IMR-90 (cell line): ENCODE data around the gene PLEKHB1. TPM values are rescaled to one million over a fixed set of nuclear protein-coding genes. Genes with fewer than 3 reads are reported as not detected.

Source experiments
- ATAC-seq: fragments of 200-7000 bp; cut with Tn5 transposase; 2 replicates; pipeline ENCODE4 v1.9.1; 2020; ENCODE audit warnings: low read depth, mild to moderate bottlenecking, moderate library complexity
- BruUV-seq: library from RNA; stranded (reverse); fragments of 400-500 nt; replicated peaks from 2 replicates; lab custom pipeline; 2021; lab: Mats Ljungman, UMichigan
- CTCF ChIA-PET: fragments of 300-600 bp; formaldehyde crosslinking; extraction: SDS; loops from one replicate; lab custom pipeline; 2021; ENCODE audit warnings: antibody characterized with exemption; lab: Yijun Ruan, JAX
- POLR2A ChIA-PET: fragments of 300-600 bp; sonication (Branson Sonifier 250); formaldehyde crosslinking; loops from one replicate; lab custom pipeline; 2022; ENCODE audit warnings: antibody characterized with exemption; ENCODE audit not compliant: unreplicated experiment; lab: Charles Lee
- DNase-seq: peaks from one replicate; pipeline ENCODE4 v3.0.0; 2013
- H2AFZ ChIP-seq: replicated peaks from 2 replicates; pipeline ENCODE3; 2013; ENCODE audit warnings: low read length, mild to moderate bottlenecking; ENCODE audit not compliant: poor library complexity
- H2AK5ac ChIP-seq: 2 replicates; pipeline ENCODE4 v1.6.1; 2013; ENCODE audit warnings: low read depth, low read length, inconsistent platforms
- H2AK9ac ChIP-seq: replicated peaks from 2 replicates; pipeline ENCODE3; 2013; ENCODE audit warnings: mild to moderate bottlenecking, low read depth, low read length, moderate library complexity; ENCODE audit not compliant: poor library complexity
- H2BK120ac ChIP-seq: 2 replicates; pipeline ENCODE4 v1.6.1; 2013; ENCODE audit warnings: low read depth, low read length, inconsistent platforms
- H2BK15ac ChIP-seq: 3 replicates; pipeline ENCODE4 v1.6.1; 2013; ENCODE audit warnings: low read depth, low read length, inconsistent platforms
- H2BK20ac ChIP-seq: 2 replicates; pipeline ENCODE4 v1.6.1; 2013; ENCODE audit warnings: low read depth, mild to moderate bottlenecking, inconsistent platforms, low read length, moderate library complexity
- H2BK5ac ChIP-seq: 2 replicates; pipeline ENCODE4 v1.6.1; 2013; ENCODE audit warnings: mild to moderate bottlenecking, low read depth, low read length, inconsistent platforms; ENCODE audit not compliant: poor library complexity, severe bottlenecking
- H3K14ac ChIP-seq: replicated peaks from 2 replicates; pipeline ENCODE4 v1.6.1; 2013; ENCODE audit warnings: low read depth, low read length, inconsistent platforms
- H3K18ac ChIP-seq: 2 replicates; pipeline ENCODE4 v1.6.1; 2013; ENCODE audit warnings: low read depth, low read length, control low read depth
- H3K23ac ChIP-seq: 2 replicates; pipeline ENCODE4 v1.6.1; 2013; ENCODE audit warnings: low read depth, low read length, inconsistent platforms
- H3K27ac ChIP-seq: 2 replicates; pipeline ENCODE4 v1.5.1; 2013; ENCODE audit warnings: mild to moderate bottlenecking, control low read depth, low read length; ENCODE audit not compliant: insufficient read depth
- H3K27me3 ChIP-seq: 2 replicates; pipeline ENCODE4 v1.6.1; 2013; ENCODE audit warnings: low read length; ENCODE audit not compliant: control insufficient read depth, insufficient read depth
- H3K36me3 ChIP-seq: 2 replicates; pipeline ENCODE4 v1.6.1; 2013; ENCODE audit warnings: low read length, mixed read lengths; ENCODE audit not compliant: control insufficient read depth, insufficient read depth
- H3K4ac ChIP-seq: 2 replicates; pipeline ENCODE4 v1.6.1; 2013; ENCODE audit warnings: low read depth, low read length, inconsistent platforms
- H3K4me1 ChIP-seq: 2 replicates; pipeline ENCODE4 v1.6.1; 2013; ENCODE audit warnings: low read length, mixed read lengths; ENCODE audit not compliant: control insufficient read depth, insufficient read depth
- H3K4me2 ChIP-seq: 2 replicates; pipeline ENCODE4 v1.6.1; 2013; ENCODE audit warnings: low read depth, mild to moderate bottlenecking, control low read depth, low read length, moderate library complexity
- H3K4me3 ChIP-seq: 2 replicates; pipeline ENCODE4 v1.5.1; 2013; ENCODE audit warnings: low read depth, mild to moderate bottlenecking, control low read depth, low read length, moderate library complexity; ENCODE audit not compliant: insufficient read depth
- H3K56ac ChIP-seq: 2 replicates; pipeline ENCODE4 v1.6.1; 2013; ENCODE audit warnings: low read length, inconsistent platforms; ENCODE audit not compliant: insufficient read depth; ENCODE audit errors: extremely low read depth
- H3K79me1 ChIP-seq, 2 experiments: 2 replicates each; pipeline ENCODE4 v1.6.1; 2013; ENCODE audit warnings: low read length in 2 of 2, inconsistent platforms in 1 of 2, low read depth in 1 of 2
- H3K9ac ChIP-seq: 2 replicates; pipeline ENCODE4 v1.6.1; 2013; ENCODE audit warnings: low read depth, low read length, control low read depth
- H3K9me1 ChIP-seq: 2 replicates; pipeline ENCODE4 v1.6.1; 2013; ENCODE audit warnings: low read length, inconsistent platforms; ENCODE audit not compliant: insufficient read depth
- H3K9me3 ChIP-seq: 2 replicates; pipeline ENCODE4 v1.6.1; 2013; ENCODE audit warnings: low read length; ENCODE audit not compliant: control insufficient read depth, insufficient read depth
- H4K20me1 ChIP-seq: 2 replicates; pipeline ENCODE4 v1.6.1; 2013; ENCODE audit warnings: low read length, inconsistent platforms; ENCODE audit not compliant: insufficient read depth
- H4K5ac ChIP-seq: 2 replicates; pipeline ENCODE4 v1.6.1; 2013; ENCODE audit warnings: mild to moderate bottlenecking, low read depth, low read length, control low read depth
- H4K8ac ChIP-seq, 2 experiments: 2 replicates each; pipeline ENCODE4 v1.6.1; 2013; ENCODE audit warnings: low read depth in 2 of 2, low read length in 2 of 2, control low read depth in 1 of 2, inconsistent platforms in 1 of 2
- H4K91ac ChIP-seq: 2 replicates; pipeline ENCODE4 v1.6.1; 2013; ENCODE audit warnings: low read depth, low read length, inconsistent platforms; ENCODE audit not compliant: insufficient read depth
- BHLHE40 ChIP-seq: fragments of 150-350 bp; IDR thresholded peaks from 2 replicates; pipeline ENCODE4 v1.6.1; 2016; ENCODE audit warnings: mild to moderate bottlenecking, low read depth, low read length
- CEBPB ChIP-seq: IDR thresholded peaks from 2 replicates; pipeline ENCODE4 v1.6.1; 2012; ENCODE audit warnings: low read depth, low read length, improper control_type of control experiment
- CHD1 ChIP-seq: IDR thresholded peaks from 2 replicates; pipeline ENCODE4 v1.6.1; 2012; ENCODE audit warnings: low read depth, low read length, improper control_type of control experiment
- FOS ChIP-seq: fragments of 150-350 bp; IDR thresholded peaks from 2 replicates; pipeline ENCODE4 v1.6.1; 2016; ENCODE audit warnings: low read depth, low read length
- MAFK ChIP-seq: IDR thresholded peaks from 2 replicates; pipeline ENCODE4 v1.6.1; 2012; ENCODE audit warnings: low read depth, low read length, improper control_type of control experiment
- MAZ ChIP-seq: IDR thresholded peaks from 2 replicates; pipeline ENCODE4 v1.6.1; 2012; ENCODE audit warnings: low read depth, mild to moderate bottlenecking, low read length, improper control_type of control experiment, moderate library complexity, borderline replicate concordance
- MXI1 ChIP-seq: IDR thresholded peaks from 2 replicates; pipeline ENCODE4 v1.6.1; 2012; ENCODE audit warnings: low read depth, mild to moderate bottlenecking, low read length, moderate library complexity, borderline replicate concordance
- NFE2L2 ChIP-seq: fragments of 150-350 bp; IDR thresholded peaks from 2 replicates; pipeline ENCODE4 v1.6.1; 2016; ENCODE audit warnings: low read depth, mild to moderate bottlenecking, low read length
- POLR2A ChIP-seq: IDR thresholded peaks from 2 replicates; pipeline ENCODE4 v1.6.1; 2012; ENCODE audit warnings: mild to moderate bottlenecking, low read depth, low read length
- RAD21 ChIP-seq: IDR thresholded peaks from 2 replicates; pipeline ENCODE4 v1.6.1; 2012; ENCODE audit warnings: low read length, improper control_type of control experiment
- RCOR1 ChIP-seq: IDR thresholded peaks from 2 replicates; pipeline ENCODE4 v1.6.1; 2012; ENCODE audit warnings: mild to moderate bottlenecking, low read length, improper control_type of control experiment; ENCODE audit not compliant: insufficient replicate concordance
- RFX5 ChIP-seq: IDR thresholded peaks from 2 replicates; pipeline ENCODE4 v1.8.0; 2012; ENCODE audit warnings: low read depth, mild to moderate bottlenecking, low read length, moderate library complexity
- SMC3 ChIP-seq: fragments of 150-350 bp; IDR thresholded peaks from 2 replicates; pipeline ENCODE4 v1.6.1; 2016; ENCODE audit warnings: low read depth, mild to moderate bottlenecking, antibody characterized with exemption, low read length, moderate library complexity
- WGBS, 2 experiments: methylation state at CpG; one replicate each; pipeline versions ENCODE4 v1.1.5 to v1.1.7; 2013; ENCODE audit warnings: missing lambda C conversion rate in 2 of 2; ENCODE audit not compliant: insufficient read length in 1 of 2; ENCODE audit errors: extremely low coverage in 2 of 2; 5-methylcytosine and 5-hydroxymethylcytosine counted together
- dilution Hi-C: fragments of 300-500 bp; cut with HindIII; formaldehyde crosslinking; loops from one replicate; pipeline ENCODE4 v1.14.3; 2018; ENCODE audit warnings: low sequenced_read_pairs; ENCODE audit not compliant: unreplicated experiment
- in situ Hi-C: fragments of 300-500 bp; cut with MboI; formaldehyde crosslinking; loops from 3 replicates; pipeline ENCODE4 v1.14.3; 2019; ENCODE audit warnings: low sequenced_read_pairs, inconsistent platforms, mixed read lengths
- intact Hi-C: fragments of 100-400 bp; cut with micrococcal nuclease; formaldehyde crosslinking; loops from 2 replicates; pipeline ENCODE4 v1.10.0; 2022
- polyA plus RNA-seq, 3 experiments: library from polyadenylated mRNA; depleted of rRNA; stranded (reverse); fragments of >200 nt; gene quantifications; 2 replicates each; pipeline ENCODE4 v1.2.3, GENCODE V29; 2012; ENCODE audit warnings: low replicate concordance in 1 of 3
- total RNA-seq: library from RNA; depleted of rRNA; stranded (reverse); fragments of >200 nt; gene quantifications from 2 replicates; pipeline ENCODE4 v1.2.3, GENCODE V29; 2012
- TF ChIP-seq, protein P1 (sequence below): conservative IDR thresholded peaks from 2 replicates; pipeline ENCODE4 v1.5.1; 2012; ENCODE audit warnings: mild to moderate bottlenecking, low read depth, low read length, improper control_type of control experiment
- TF ChIP-seq, protein P2 (sequence below): fragments of 150-350 bp; IDR thresholded peaks from 2 replicates; pipeline ENCODE4 v1.6.1; 2016; ENCODE audit warnings: low read depth, mild to moderate bottlenecking, low read length, moderate library complexity, borderline replicate concordance

PLEKHB1 gene
- total and polyA plus RNA-seq, 2 of the 4 experiments (the other 2 are of a cell fraction): 0.36 to 0.86 TPM

DNA sequence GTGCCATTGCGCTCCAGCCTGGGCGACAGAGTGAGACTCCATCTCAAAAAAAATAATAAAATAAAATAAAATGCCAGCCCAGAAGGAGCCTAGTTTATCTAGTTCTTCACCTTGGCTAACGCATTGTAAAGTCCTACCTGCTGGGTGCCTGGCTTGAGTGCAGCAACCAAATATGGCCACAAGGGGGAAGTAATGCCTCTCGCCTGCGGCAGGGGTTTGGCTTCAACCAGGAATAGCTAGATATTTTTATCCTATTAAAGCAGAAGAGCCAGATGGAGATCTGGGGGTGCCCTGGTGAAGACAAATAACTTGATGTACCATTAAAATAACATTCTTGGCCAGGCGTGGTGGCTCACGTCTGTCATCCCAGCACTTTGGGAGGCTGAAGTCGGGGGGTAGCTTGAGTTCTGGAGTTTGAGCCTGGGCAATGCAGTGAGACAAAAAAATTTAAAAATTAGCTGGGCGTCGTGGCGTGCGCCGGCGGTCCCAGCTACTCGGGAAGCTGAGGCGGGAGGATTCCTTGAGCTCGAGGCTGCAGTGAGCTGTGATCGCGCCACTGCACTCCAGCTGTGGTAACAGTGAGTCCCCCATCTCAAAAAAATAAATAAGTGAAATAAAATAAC, 20.6 kb upstream of the PLEKHB1 start (continued):
- TF ChIP-seq CHD1: no peak

- no peak overlapping the region for H3K56ac ChIP-seq
- H3K4me1 ChIP-seq: no peaks in the 10 kb centered on the region
- H3K23ac ChIP-seq: no peak overlapping the region
- H4K5ac ChIP-seq: no peak overlapping the region
- no peak overlapping the region for H2BK5ac ChIP-seq
- no peak overlapping the region for H4K8ac ChIP-seq
- H2AFZ ChIP-seq: no peak overlapping the region
- H2BK15ac ChIP-seq: no peak overlapping the region
- DNase-seq: no peak
- H4K20me1 ChIP-seq: no peaks in the 10 kb centered on the region
- H3K9me1 ChIP-seq: no peaks in the 10 kb centered on the region
- intact Hi-C loops (no loop called here), dilution Hi-C loops (no loop called here), in situ Hi-C loops (loop anchor here (5.0 to 10.0 kb wide), 2 partner anchors 32 to 305 kb away; no protein-coding TSS in a partner anchor)
- no peak overlapping the region for H2BK20ac ChIP-seq
- H3K4ac ChIP-seq: no peak overlapping the region
- CTCF ChIA-PET: no interaction called here
- H3K27ac ChIP-seq: no peak overlapping the region
- no peak overlapping the region for H4K91ac ChIP-seq
- no peak overlapping the region for H3K18ac ChIP-seq
- no peak overlapping the region for H3K4me3 ChIP-seq
- H3K79me1 ChIP-seq: no peaks in the 10 kb centered on the region
- no peak overlapping the region for H3K14ac ChIP-seq
- BruUV-seq: no TSS peak
- peaks cover 18% of the 10 kb centered on the region for H3K27me3 ChIP-seq
- H3K36me3 ChIP-seq: no peaks in the 10 kb centered on the region
- no peak overlapping the region for H2AK9ac ChIP-seq
- no peak overlapping the region for H2BK120ac ChIP-seq
- no peaks in the 10 kb centered on the region for H3K9me3 ChIP-seq
- no peak for ATAC-seq
- no peak overlapping the region for H2AK5ac ChIP-seq
- H3K4me2 ChIP-seq: no peak overlapping the region
- POLR2A ChIA-PET: no interaction called here
- no peak overlapping the region for H3K9ac ChIP-seq
- 47% methylated on average over 3 of the region's 7 CpGs; no CpG with 5 or more reads in 1 of the 2 experiments for WGBS, 2 experiments
- TF ChIP-seq FOS (no peak), NFE2L2 (no peak), MAFK (no peak), RFX5 (no peak), RCOR1 (no peak), MAZ (no peak), POLR2A (no peak), BHLHE40 (no peak), CEBPB (no peak), CHD1 (no peak), SMC3 (no peak), MXI1 (no peak), RAD21 (no peak)
- TF ChIP-seq, protein P1, sequence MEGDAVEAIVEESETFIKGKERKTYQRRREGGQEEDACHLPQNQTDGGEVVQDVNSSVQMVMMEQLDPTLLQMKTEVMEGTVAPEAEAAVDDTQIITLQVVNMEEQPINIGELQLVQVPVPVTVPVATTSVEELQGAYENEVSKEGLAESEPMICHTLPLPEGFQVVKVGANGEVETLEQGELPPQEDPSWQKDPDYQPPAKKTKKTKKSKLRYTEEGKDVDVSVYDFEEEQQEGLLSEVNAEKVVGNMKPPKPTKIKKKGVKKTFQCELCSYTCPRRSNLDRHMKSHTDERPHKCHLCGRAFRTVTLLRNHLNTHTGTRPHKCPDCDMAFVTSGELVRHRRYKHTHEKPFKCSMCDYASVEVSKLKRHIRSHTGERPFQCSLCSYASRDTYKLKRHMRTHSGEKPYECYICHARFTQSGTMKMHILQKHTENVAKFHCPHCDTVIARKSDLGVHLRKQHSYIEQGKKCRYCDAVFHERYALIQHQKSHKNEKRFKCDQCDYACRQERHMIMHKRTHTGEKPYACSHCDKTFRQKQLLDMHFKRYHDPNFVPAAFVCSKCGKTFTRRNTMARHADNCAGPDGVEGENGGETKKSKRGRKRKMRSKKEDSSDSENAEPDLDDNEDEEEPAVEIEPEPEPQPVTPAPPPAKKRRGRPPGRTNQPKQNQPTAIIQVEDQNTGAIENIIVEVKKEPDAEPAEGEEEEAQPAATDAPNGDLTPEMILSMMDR: no peak
- TF ChIP-seq, protein P2, sequence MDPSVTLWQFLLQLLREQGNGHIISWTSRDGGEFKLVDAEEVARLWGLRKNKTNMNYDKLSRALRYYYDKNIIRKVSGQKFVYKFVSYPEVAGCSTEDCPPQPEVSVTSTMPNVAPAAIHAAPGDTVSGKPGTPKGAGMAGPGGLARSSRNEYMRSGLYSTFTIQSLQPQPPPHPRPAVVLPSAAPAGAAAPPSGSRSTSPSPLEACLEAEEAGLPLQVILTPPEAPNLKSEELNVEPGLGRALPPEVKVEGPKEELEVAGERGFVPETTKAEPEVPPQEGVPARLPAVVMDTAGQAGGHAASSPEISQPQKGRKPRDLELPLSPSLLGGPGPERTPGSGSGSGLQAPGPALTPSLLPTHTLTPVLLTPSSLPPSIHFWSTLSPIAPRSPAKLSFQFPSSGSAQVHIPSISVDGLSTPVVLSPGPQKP: no peak
These were observed 16.5 kb upstream of the PLEKHB1 start for GRCh38 chr11:73629907-73630306.
